GM12878 (cell line): ENCODE measurements around the gene PFN2.

Experiments used
- EP300 ChIP-seq, 2 experiments: fragments of 150-350 bp in 1 of 2; IDR thresholded peaks; 2 replicates each; pipeline ENCODE4 v1.6.1; 2011 to 2012; ENCODE audit warnings: low read depth in 2 of 2, low read length in 2 of 2, borderline replicate concordance in 1 of 2, improper control_type of control experiment in 1 of 2, inconsistent platforms in 1 of 2; ENCODE audit not compliant: control insufficient read depth in 1 of 2
- EZH2 ChIP-seq: IDR thresholded peaks from 2 replicates; pipeline ENCODE4 v1.6.1; 2012; ENCODE audit warnings: low read depth, mild to moderate bottlenecking, control low read depth, inconsistent platforms, low read length, borderline replicate concordance; ENCODE audit not compliant: control insufficient read depth
- POLR2AphosphoS5 ChIP-seq: IDR thresholded peaks from 2 replicates; pipeline ENCODE4 v1.6.1; 2011; ENCODE audit warnings: mild to moderate bottlenecking, low read length, inconsistent platforms
- YY1 ChIP-seq: IDR thresholded peaks from 2 replicates; pipeline ENCODE4 v1.6.1; 2011; ENCODE audit warnings: low read depth, mild to moderate bottlenecking, low read length
- ZNF274 ChIP-seq: IDR thresholded peaks from one replicate; pipeline ENCODE4 v1.8.0; 2011; ENCODE audit not compliant: insufficient read length, insufficient read depth
- TF ChIP-seq, protein P1 (sequence below), 3 experiments: IDR thresholded peaks in 2 of 3; conservative IDR thresholded peaks in 1 of 3; 2 replicates each; pipeline ENCODE4 v1.5.1; 2011; ENCODE audit warnings: low read depth in 3 of 3, low read length in 3 of 3, mild to moderate bottlenecking in 3 of 3, control low read depth in 2 of 3, moderate library complexity in 2 of 3, inconsistent platforms in 1 of 3, mixed read lengths in 1 of 3; ENCODE audit not compliant: control insufficient read depth in 2 of 3, insufficient read depth in 1 of 3; ENCODE audit errors: extremely low read depth in 1 of 3

DNA sequence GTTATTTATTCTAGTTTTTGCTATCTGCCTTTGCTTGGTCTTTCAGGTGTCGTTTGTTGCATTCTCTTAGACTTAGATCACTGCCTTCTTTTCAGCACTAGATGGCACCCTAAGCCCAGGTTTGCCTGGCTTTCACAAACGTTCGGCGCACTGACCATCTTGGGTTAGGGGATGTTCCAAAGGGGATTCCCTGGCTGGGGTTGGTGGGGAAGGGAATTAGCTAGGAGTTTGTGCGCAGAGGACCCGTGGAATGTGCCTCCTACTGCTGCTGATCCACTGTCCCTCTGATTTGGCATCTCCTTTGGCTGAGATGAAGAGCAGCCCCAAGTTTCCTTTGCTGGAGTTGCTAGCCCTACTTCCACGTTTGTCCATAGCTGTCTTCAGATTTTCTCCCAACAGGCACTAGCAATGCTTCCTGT lies 33.9 kb downstream of the PFN2 start:
- TF ChIP-seq, protein P1, sequence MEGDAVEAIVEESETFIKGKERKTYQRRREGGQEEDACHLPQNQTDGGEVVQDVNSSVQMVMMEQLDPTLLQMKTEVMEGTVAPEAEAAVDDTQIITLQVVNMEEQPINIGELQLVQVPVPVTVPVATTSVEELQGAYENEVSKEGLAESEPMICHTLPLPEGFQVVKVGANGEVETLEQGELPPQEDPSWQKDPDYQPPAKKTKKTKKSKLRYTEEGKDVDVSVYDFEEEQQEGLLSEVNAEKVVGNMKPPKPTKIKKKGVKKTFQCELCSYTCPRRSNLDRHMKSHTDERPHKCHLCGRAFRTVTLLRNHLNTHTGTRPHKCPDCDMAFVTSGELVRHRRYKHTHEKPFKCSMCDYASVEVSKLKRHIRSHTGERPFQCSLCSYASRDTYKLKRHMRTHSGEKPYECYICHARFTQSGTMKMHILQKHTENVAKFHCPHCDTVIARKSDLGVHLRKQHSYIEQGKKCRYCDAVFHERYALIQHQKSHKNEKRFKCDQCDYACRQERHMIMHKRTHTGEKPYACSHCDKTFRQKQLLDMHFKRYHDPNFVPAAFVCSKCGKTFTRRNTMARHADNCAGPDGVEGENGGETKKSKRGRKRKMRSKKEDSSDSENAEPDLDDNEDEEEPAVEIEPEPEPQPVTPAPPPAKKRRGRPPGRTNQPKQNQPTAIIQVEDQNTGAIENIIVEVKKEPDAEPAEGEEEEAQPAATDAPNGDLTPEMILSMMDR (IDR thresholded peaks at IDR 0.05 in 2 of 3, conservative IDR thresholded peaks at IDR 0.05 in 1 of 3; ENCODE audit: control insufficient read depth in 2 of 3, extremely low read depth in 1 of 3, insufficient read depth in 1 of 3, low read depth in 3 of 3, low read length in 3 of 3) = peak; percentile 79 to 87 (median 82)
- no peak for TF ChIP-seq ZNF274
- TF ChIP-seq POLR2AphosphoS5 = no peak
- TF ChIP-seq YY1 = 0 out of 2 replicates have a peak, but pooled peaks have one; percentile 25
- TF ChIP-seq EP300 (IDR thresholded peaks at IDR 0.05; ENCODE audit: borderline replicate concordance in 1 of 2, control insufficient read depth in 1 of 2, low read depth in 2 of 2, low read length in 2 of 2) = no peak
- TF ChIP-seq EZH2 = no peak
